ENCODE measurements around the gene CNTN6. TPM values are rescaled to one million over a fixed set of nuclear protein-coding genes. Genes with fewer than 3 reads are reported as not detected.

CNTN6 gene
- polyA plus RNA-seq, 1 of the 3 experiments (the other 2 are of a cell fraction): 0.02 TPM

DNA sequence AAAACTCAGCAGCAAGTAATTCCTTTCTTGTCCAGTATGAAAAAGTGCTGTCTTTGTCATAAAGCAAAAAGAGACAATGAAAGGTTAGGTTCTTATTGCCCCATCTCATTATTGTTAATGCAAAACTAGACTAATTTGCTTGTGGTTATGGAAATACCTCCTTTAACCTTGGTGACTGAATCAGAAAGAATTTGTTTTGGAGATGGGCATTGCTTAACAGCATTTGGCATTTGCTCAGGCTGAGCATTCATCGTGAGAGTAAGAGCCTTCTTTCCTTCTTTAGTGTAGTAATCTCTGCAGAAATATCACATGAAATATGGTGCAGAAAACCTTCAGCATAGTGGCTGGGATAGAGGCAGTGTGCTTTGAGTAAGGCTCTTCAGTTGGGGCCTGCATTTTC is 103.1 kb downstream of the CNTN6 start:
- CTCF ChIA-PET: no interaction called here
- 15% methylated on average over 1 of the region's 1 CpG for WGBS (ENCODE audit: low lambda C conversion rate)
- TF ChIP-seq RXRA (IDR thresholded peaks at IDR 0.05; ENCODE audit: borderline replicate concordance, low read depth) (no peak), GATA2 (CRISPR knock-in tag; IDR thresholded peaks at IDR 0.05) (no peak), EP300 (IDR thresholded peaks at IDR 0.05; ENCODE audit: borderline replicate concordance in 1 of 2, low read depth in 1 of 2, low read length in 1 of 2) (no peak), GABPA (IDR thresholded peaks at IDR 0.05; ENCODE audit: low read depth) (no peak), RFX5 (IDR thresholded peaks at IDR 0.05; ENCODE audit: low read length) (no peak), NRF1 (IDR thresholded peaks at IDR 0.05; ENCODE audit: low read depth, low read length) (no peak), RCOR1 (IDR thresholded peaks at IDR 0.05; ENCODE audit: low read length) (no peak), FOXM1 (IDR thresholded peaks at IDR 0.05; ENCODE audit: low read depth) (no peak)
- TF ChIP-seq, protein P1, sequence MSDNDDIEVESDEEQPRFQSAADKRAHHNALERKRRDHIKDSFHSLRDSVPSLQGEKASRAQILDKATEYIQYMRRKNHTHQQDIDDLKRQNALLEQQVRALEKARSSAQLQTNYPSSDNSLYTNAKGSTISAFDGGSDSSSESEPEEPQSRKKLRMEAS (IDR thresholded peaks at IDR 0.05; ENCODE audit: low read depth): no peak
- TF ChIP-seq, protein P2, sequence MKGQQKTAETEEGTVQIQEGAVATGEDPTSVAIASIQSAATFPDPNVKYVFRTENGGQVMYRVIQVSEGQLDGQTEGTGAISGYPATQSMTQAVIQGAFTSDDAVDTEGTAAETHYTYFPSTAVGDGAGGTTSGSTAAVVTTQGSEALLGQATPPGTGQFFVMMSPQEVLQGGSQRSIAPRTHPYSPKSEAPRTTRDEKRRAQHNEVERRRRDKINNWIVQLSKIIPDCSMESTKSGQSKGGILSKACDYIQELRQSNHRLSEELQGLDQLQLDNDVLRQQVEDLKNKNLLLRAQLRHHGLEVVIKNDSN (IDR thresholded peaks at IDR 0.05; ENCODE audit: borderline replicate concordance, low read depth): no peak
- Histone ChIP-seq H3F3A (replicated peaks; ENCODE audit: insufficient read depth) (no peaks in the 10 kb centered on the region), H3K4me3 (ENCODE audit: low read depth in 2 of 2, low read length in 1 of 2) (no peak overlapping the region), H2AFZ (ENCODE audit: low read depth) (no peak overlapping the region), H3K4me1 (ENCODE audit: control insufficient read depth in 1 of 2, insufficient read depth in 2 of 2, low read depth in 1 of 2, low read length in 1 of 2) (no peaks in the 10 kb centered on the region; a peak in 2 of 4 replicates), H3K79me2 (ENCODE audit: insufficient read depth) (no peaks in the 10 kb centered on the region), H3K36me3 (replicated peaks in 1 of 2; ENCODE audit: control insufficient read depth in 1 of 2, insufficient read depth in 2 of 2, low read length in 1 of 2) (no peaks in the 10 kb centered on the region), H3K9me3 (no peaks in the 10 kb centered on the region), H3K4me2 (no peak overlapping the region), H3K9ac (no peak overlapping the region), H3K27me3 (ENCODE audit: insufficient read depth) (no peaks in the 10 kb centered on the region), H3K9me2 (no peaks in the 10 kb centered on the region), H4K20me1 (ENCODE audit: insufficient read depth) (no peaks in the 10 kb centered on the region), H3K27ac (ENCODE audit: low read depth in 2 of 2, low read length in 1 of 2) (no peak overlapping the region; a peak in 1 of 4 replicates)
- POLR2A ChIA-PET: no interaction called here
- no peak for DNase-seq

DNA sequence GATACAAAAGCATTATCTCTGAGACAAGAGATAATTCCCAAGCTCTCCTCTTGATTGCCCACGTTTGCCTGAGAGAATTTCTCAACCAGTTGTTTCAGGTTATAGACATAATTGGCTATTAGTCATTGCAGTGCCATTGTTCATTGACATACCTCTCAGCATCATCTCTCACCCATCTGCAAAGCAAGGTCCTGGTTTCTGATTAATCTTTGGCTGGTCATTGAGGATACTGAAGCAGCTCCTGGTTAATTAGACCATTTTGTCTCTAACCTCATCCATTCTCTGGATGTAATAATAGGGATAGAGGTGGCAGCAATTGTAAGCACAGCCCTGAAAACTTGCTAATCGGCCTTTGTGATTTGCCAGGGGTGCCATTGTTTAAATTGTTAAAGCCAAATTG is 104.2 kb downstream of the CNTN6 start:
- H3K27ac ChIP-seq (ENCODE audit: low read depth in 2 of 2, low read length in 1 of 2): no peak overlapping the region
- H3K27me3 ChIP-seq (ENCODE audit: insufficient read depth): no peaks in the 10 kb centered on the region
- H4K20me1 ChIP-seq (ENCODE audit: insufficient read depth): no peaks in the 10 kb centered on the region
- POLR2A ChIA-PET: interaction anchor here (0.7 kb wide), 1 partner anchor 13 kb away, joined by 3 read pairs; no protein-coding TSS in a partner anchor
- no peaks in the 10 kb centered on the region for H3K36me3 ChIP-seq (replicated peaks in 1 of 2; ENCODE audit: control insufficient read depth in 1 of 2, insufficient read depth in 2 of 2, low read length in 1 of 2)
- TF ChIP-seq NRF1 (IDR thresholded peaks at IDR 0.05; ENCODE audit: low read depth, low read length) (no peak), YY1 (IDR thresholded peaks at IDR 0.05; ENCODE audit: low read depth) (no peak)
- no peak overlapping the region for H3K4me2 ChIP-seq
- no peak overlapping the region for H2AFZ ChIP-seq (ENCODE audit: low read depth)
- H3F3A ChIP-seq (replicated peaks; ENCODE audit: insufficient read depth): no peaks in the 10 kb centered on the region
- H3K4me3 ChIP-seq (ENCODE audit: low read depth in 2 of 2, low read length in 1 of 2): no peak overlapping the region
- 24% methylated on average over 2 of the region's 2 CpGs for WGBS (ENCODE audit: low lambda C conversion rate)
- CTCF ChIA-PET: interaction anchor here (0.7 to 1.3 kb wide), 2 partner anchors 8 to 15 kb away, joined by 3 read pairs; no protein-coding TSS in a partner anchor
- H3K9me3 ChIP-seq: no peaks in the 10 kb centered on the region
- H3K9me2 ChIP-seq: no peaks in the 10 kb centered on the region
- H3K79me2 ChIP-seq (ENCODE audit: insufficient read depth): no peaks in the 10 kb centered on the region
- no peaks in the 10 kb centered on the region; a peak in 2 of 4 replicates for H3K4me1 ChIP-seq (ENCODE audit: control insufficient read depth in 1 of 2, insufficient read depth in 2 of 2, low read depth in 1 of 2, low read length in 1 of 2)
- H3K9ac ChIP-seq: no peak overlapping the region
- no peak for DNase-seq

DNA sequence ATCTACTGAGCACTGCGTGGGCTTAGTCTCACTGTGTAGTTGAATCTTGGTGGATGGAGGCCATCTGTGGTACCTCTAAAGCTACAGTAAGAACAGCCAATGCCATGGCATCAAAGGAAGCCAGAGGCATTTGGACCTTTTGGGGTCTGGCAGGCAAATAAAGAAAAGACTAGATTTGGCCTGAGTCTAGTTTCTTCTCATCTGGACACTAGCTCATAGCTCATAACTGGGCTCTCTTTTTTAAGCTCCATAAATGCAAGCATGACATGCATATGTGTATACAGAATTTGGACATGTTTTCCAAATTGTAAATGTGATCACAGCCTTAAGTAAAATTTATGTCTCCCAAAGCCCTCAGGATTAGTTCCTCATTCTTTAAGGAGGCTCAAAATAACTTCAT is 107.5 kb downstream of the CNTN6 start:
- H3K79me2 ChIP-seq (ENCODE audit: insufficient read depth): no peaks in the 10 kb centered on the region
- no peaks in the 10 kb centered on the region for H3F3A ChIP-seq (replicated peaks; ENCODE audit: insufficient read depth)
- H3K27ac ChIP-seq (ENCODE audit: low read depth in 2 of 2, low read length in 1 of 2): no peak overlapping the region
- no peak overlapping the region for H3K4me3 ChIP-seq (ENCODE audit: low read depth in 2 of 2, low read length in 1 of 2)
- no peak for TF ChIP-seq FOXJ3 (CRISPR knock-in tag; IDR thresholded peaks at IDR 0.05)
- TF ChIP-seq GABPA (IDR thresholded peaks at IDR 0.05; ENCODE audit: low read depth): no peak
- no peak for TF ChIP-seq ELF1 (IDR thresholded peaks at IDR 0.05)
- TF ChIP-seq, protein P3, sequence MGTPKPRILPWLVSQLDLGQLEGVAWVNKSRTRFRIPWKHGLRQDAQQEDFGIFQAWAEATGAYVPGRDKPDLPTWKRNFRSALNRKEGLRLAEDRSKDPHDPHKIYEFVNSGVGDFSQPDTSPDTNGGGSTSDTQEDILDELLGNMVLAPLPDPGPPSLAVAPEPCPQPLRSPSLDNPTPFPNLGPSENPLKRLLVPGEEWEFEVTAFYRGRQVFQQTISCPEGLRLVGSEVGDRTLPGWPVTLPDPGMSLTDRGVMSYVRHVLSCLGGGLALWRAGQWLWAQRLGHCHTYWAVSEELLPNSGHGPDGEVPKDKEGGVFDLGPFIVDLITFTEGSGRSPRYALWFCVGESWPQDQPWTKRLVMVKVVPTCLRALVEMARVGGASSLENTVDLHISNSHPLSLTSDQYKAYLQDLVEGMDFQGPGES (IDR thresholded peaks at IDR 0.05; ENCODE audit: low read depth, low read length): no peak
- ChIA-PET POLR2A (no interaction called here), CTCF (interaction anchor here (1.0 kb wide), 1 partner anchor 9 kb away, joined by 3 read pairs; no protein-coding TSS in a partner anchor)
- H3K4me2 ChIP-seq: no peak overlapping the region
- H3K9me3 ChIP-seq: no peaks in the 10 kb centered on the region
- H2AFZ ChIP-seq (ENCODE audit: low read depth): no peak overlapping the region
- DNase-seq: no peak
- no peaks in the 10 kb centered on the region for H3K9me2 ChIP-seq
- no peaks in the 10 kb centered on the region for H3K27me3 ChIP-seq (ENCODE audit: insufficient read depth)
- 75% methylated on average over 1 of the region's 1 CpG for WGBS (ENCODE audit: low lambda C conversion rate)
- H4K20me1 ChIP-seq (ENCODE audit: insufficient read depth): no peaks in the 10 kb centered on the region
- no peaks in the 10 kb centered on the region for H3K36me3 ChIP-seq (replicated peaks in 1 of 2; ENCODE audit: control insufficient read depth in 1 of 2, insufficient read depth in 2 of 2, low read length in 1 of 2)
- no peaks in the 10 kb centered on the region; a peak in 2 of 4 replicates for H3K4me1 ChIP-seq (ENCODE audit: control insufficient read depth in 1 of 2, insufficient read depth in 2 of 2, low read depth in 1 of 2, low read length in 1 of 2)
- no peak overlapping the region for H3K9ac ChIP-seq
